Hypothalamus (tissue), 51 donors: Measurements from ENCODE around the gene PCDHGA10.
"Not testable (repeated sequence)": the region's sequence is repeated elsewhere in the genome, so short reads cannot be mapped to it uniquely, and the experiment has no call there.

Source experiments
- DNase-seq, 51 donors: peaks; one replicate each; lab custom pipeline; 2025; lab: John Stamatoyannopoulos, UW

Gene PCDHGA10

GRCh38 chr5:141392429-141393198, 20.2 kb upstream of the PCDHGA10 start, which contains the start of gene PCDHGA8:
Gene PCDHGA8, plus strand, starts transcription at chr5:141392633. Its CDS starts 181 bp downstream, at chr5:141392814.
- DNase-seq: no peak

GRCh38 chr5:141393267-141393666, 19.5 kb upstream of the PCDHGA10 start:
- DNase-seq: no peak

GRCh38 chr5:141394401-141395187, 18.2 kb upstream of the PCDHGA10 start:
- not testable (repeated sequence) for DNase-seq

- not testable (repeated sequence) for DNase-seq
Measured at GRCh38 chr5:141397756-141398551, 14.8 kb upstream of the PCDHGA10 start, which contains the start of gene PCDHGB5. Gene PCDHGB5, plus strand, starts transcription at chr5:141397947. Its CDS starts 181 bp downstream, at chr5:141398128.

GRCh38 chr5:141398608-141399007, 14.2 kb upstream of the PCDHGA10 start:
- no peak for DNase-seq

GRCh38 chr5:141399555-141400258, 13.1 kb upstream of the PCDHGA10 start:
- DNase-seq: no peak

GRCh38 chr5:141402553-141403243, 10.1 kb upstream of the PCDHGA10 start, which contains the start of gene PCDHGA9:
Gene PCDHGA9, plus strand, starts transcription at chr5:141402778. Its CDS starts 175 bp downstream, at chr5:141402953.
- peak in 2 of 51 donors; percentile 12 to 19 for DNase-seq

- DNase-seq: no peak
Measured at GRCh38 chr5:141403387-141403786, 9.4 kb upstream of the PCDHGA10 start.

GRCh38 chr5:141407790-141408505, 4.8 kb upstream of the PCDHGA10 start, which contains the start of gene PCDHGB6:
Gene PCDHGB6, plus strand, starts transcription at chr5:141408021. Its CDS starts 182 bp downstream, at chr5:141408203.
- peak in 1 of 51 donors; percentile 9 for DNase-seq

GRCh38 chr5:141409598-141410306, 3.0 kb upstream of the PCDHGA10 start:
- no peak for DNase-seq

GRCh38 chr5:141411575-141411974, 1.2 kb upstream of the PCDHGA10 start:
- DNase-seq: no peak

- DNase-seq: no peak
Measured at GRCh38 chr5:141413540-141414069, 818 bp downstream of the PCDHGA10 start.

GRCh38 chr5:141414548-141415274, 1.9 kb downstream of the PCDHGA10 start:
- not testable (repeated sequence) for DNase-seq

- DNase-seq: not testable (repeated sequence)
Measured at GRCh38 chr5:141415275-141415618, 2.5 kb downstream of the PCDHGA10 start.

- DNase-seq: peak in 16 of 51 donors; percentile 4 to 59 (median 27)
Measured at GRCh38 chr5:141417494-141418172, 4.8 kb downstream of the PCDHGA10 start, which contains the start of gene PCDHGB7. Gene PCDHGB7, plus strand, starts transcription at chr5:141417677. Its CDS starts 183 bp downstream, at chr5:141417860.
